Activated B cell treated with CpG ODN at 0.5 μM for 24 hours (primary cell): ENCODE data around the gene LTBP2. TPM values are rescaled to one million over a fixed set of nuclear protein-coding genes. Genes with fewer than 3 reads are reported as not detected.

Experiments
- ATAC-seq: fragments of 200-7000 bp; cut with Tn5 transposase; one replicate; pipeline ENCODE4 v1.10.0; 2021; ENCODE audit warnings: low read depth, mild to moderate bottlenecking, moderate library complexity
- CTCF ChIA-PET: fragments of 350-600 bp; sonication (Branson Sonifier 250); formaldehyde crosslinking; loops from one replicate; lab custom pipeline; 2021; ENCODE audit warnings: antibody characterized with exemption; lab: Charles Lee
- POLR2A ChIA-PET: fragments of 350-600 bp; sonication (Branson Sonifier 250); formaldehyde crosslinking; loops from one replicate; lab custom pipeline; 2021; ENCODE audit warnings: antibody characterized with exemption; lab: Charles Lee
- DNase-seq: peaks from one replicate; pipeline ENCODE4 v3.0.0; 2022
- H3K27ac Mint-ChIP-seq: one replicate; pipeline ENCODE4 v1.8.0; 2020; ENCODE audit warnings: mixed read lengths
- H3K27me3 Mint-ChIP-seq: one replicate; pipeline ENCODE4 v1.8.0; 2021; ENCODE audit warnings: mixed read lengths
- H3K36me3 Mint-ChIP-seq: one replicate; pipeline ENCODE4 v1.8.0; 2021; ENCODE audit warnings: low read depth, mixed read lengths
- H3K4me1 Mint-ChIP-seq: one replicate; pipeline ENCODE4 v1.8.0; 2021; ENCODE audit warnings: mixed read lengths
- H3K4me3 Mint-ChIP-seq: one replicate; pipeline ENCODE4 v1.8.0; 2020; ENCODE audit warnings: mild to moderate bottlenecking, mixed read lengths
- H3K9me3 Mint-ChIP-seq: one replicate; pipeline ENCODE4 v1.8.0; 2020; ENCODE audit warnings: mixed read lengths
- intact Hi-C: fragments of 100-400 bp; cut with micrococcal nuclease; formaldehyde crosslinking; loops from one replicate; pipeline ENCODE4 v1.15.1; 2024
- total RNA-seq: library from RNA; stranded (reverse); gene quantifications from 2 replicates; pipeline ENCODE4 v1.2.3, GENCODE V29; 2022
- TF ChIP-seq, protein P1 (sequence below): fragments of 200-600 bp; IDR thresholded peaks from one replicate; pipeline ENCODE4 v1.8.0; 2022; ENCODE audit warnings: antibody characterized with exemption, mild to moderate bottlenecking

LTBP2 gene
- total RNA-seq, 1 donor from 2014 or later: 0.11 TPM

DNA sequence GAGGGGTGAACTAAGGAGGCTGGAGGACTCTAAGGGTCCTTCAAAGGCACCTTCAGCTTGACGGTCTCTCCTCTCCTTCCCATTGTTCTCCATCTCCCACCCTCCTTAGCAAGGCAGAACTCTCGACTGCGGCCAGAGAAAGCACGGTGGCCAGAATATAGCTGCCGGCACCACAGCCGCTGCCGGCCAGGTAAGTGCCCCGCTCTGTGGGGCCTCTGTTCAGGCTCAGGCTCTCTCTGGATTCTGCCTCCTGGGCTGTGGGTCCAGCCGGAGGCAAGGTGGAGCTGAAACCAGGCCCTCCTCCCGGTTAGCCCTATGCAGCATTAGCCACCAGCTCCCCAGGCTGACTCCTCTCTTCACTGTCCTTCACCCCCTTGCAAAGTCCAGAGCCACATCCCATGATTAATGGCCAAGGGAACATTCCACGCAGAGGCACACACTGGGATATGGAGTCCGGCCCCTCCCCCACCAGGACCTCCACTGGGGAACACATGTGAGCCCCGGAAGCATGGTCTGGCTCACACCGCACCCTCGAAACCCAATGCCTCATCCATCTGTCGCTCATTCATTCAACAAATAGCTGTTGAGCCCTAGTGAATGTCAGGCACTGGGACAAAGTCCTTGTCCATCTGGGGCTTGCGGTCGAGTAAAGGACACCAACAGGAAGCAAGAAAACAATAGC is 25.2 kb downstream of the LTBP2 start:
- ChIA-PET POLR2A (no interaction called here), CTCF (no interaction called here)
- DNase-seq: no peak
- Mint-ChIP-seq H3K4me1 (peaks cover 4% of the 10 kb centered on the region), H3K9me3 (no peaks in the 10 kb centered on the region), H3K27me3 (no peaks in the 10 kb centered on the region), H3K36me3 (no peaks in the 10 kb centered on the region), H3K4me3 (no peak overlapping the region), H3K27ac (no peak overlapping the region)
- TF ChIP-seq, protein P1, sequence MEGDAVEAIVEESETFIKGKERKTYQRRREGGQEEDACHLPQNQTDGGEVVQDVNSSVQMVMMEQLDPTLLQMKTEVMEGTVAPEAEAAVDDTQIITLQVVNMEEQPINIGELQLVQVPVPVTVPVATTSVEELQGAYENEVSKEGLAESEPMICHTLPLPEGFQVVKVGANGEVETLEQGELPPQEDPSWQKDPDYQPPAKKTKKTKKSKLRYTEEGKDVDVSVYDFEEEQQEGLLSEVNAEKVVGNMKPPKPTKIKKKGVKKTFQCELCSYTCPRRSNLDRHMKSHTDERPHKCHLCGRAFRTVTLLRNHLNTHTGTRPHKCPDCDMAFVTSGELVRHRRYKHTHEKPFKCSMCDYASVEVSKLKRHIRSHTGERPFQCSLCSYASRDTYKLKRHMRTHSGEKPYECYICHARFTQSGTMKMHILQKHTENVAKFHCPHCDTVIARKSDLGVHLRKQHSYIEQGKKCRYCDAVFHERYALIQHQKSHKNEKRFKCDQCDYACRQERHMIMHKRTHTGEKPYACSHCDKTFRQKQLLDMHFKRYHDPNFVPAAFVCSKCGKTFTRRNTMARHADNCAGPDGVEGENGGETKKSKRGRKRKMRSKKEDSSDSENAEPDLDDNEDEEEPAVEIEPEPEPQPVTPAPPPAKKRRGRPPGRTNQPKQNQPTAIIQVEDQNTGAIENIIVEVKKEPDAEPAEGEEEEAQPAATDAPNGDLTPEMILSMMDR: no peak
- no peak for ATAC-seq
- intact Hi-C loops: no loop called here

DNA sequence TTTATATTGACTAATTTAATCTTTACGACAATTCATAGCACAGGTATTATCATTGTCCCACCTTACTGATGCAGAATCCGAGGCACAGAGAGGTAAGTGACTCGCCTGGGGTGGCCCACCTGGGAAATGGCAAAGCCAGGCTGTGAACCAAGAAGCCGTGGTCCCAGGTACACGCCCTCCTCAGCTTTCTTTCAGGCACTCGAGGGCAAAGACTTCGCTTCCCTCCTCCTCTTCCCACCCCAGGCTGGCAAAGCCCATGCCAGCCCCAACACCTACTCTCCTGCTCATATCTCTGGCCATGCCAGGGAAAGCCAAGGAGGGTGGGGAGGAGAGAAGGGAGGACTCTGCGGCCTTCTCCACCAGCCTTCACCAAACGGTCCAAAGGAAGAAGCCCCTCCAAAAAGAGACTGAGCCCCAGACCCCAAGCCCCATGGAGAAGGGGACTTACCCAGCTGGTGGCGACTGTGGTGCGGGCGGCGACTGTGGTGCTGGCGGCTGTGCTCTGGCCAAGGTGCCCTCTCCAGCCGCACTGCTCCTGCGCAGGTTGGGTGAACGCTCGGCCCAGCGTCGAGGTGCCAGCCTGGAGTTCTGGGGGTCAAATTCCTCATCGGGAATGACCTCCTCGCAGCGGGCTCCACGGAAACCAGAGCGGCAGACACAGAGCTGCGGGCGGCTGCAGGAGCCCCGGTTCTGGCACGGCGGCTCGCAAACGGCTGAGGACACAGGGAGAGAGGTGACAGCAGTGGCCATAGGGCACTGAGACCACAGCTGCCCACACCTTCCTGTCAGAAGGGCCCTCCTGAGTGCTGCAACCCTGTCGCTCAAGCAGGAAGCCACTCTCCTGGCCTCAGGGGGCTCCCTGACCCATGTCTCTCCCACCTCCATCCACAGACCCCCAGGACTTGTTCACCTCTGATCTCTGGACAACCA is 26.4 kb downstream of the LTBP2 start:
- Mint-ChIP-seq H3K9me3 (no peaks in the 10 kb centered on the region), H3K36me3 (no peaks in the 10 kb centered on the region)
- CTCF ChIA-PET: no interaction called here

DNA sequence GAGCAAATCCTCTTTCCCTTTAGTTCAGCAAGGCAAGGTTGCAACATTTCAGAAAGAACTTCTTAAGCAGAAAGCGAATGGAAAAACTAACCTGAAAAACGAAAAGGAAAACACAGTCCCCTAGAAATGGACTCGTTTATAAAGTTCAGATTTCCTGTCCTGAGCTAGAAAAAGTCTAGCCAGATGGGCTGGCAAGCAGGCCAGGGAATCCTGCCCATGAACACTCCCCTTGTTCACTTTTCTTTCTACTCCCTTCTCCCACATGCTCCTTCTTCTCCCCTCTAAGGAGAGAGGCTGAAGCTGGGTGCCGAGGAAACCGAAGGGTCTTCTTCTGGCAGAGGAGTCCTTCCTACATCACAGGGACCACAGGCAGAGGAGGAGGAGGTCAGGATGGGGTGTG is 27.1 kb downstream of the LTBP2 start:
- ChIA-PET CTCF (no interaction called here), POLR2A (no interaction called here)
- no peaks in the 10 kb centered on the region for H3K27me3 Mint-ChIP-seq
- H3K4me1 Mint-ChIP-seq: no peaks in the 10 kb centered on the region
- no peak overlapping the region for H3K4me3 Mint-ChIP-seq
- no peak overlapping the region for H3K27ac Mint-ChIP-seq
- no peaks in the 10 kb centered on the region for H3K9me3 Mint-ChIP-seq
- no peaks in the 10 kb centered on the region for H3K36me3 Mint-ChIP-seq
- intact Hi-C loops: no loop called here
- no peak for DNase-seq
- ATAC-seq: no peak
- TF ChIP-seq, protein P1: no peak

More for the DNA sequence above, 26.4 kb downstream of the LTBP2 start:
- DNase-seq (no peak), ATAC-seq (no peak)
- H3K4me1 Mint-ChIP-seq: no peaks in the 10 kb centered on the region
- POLR2A ChIA-PET: no interaction called here
- H3K27ac Mint-ChIP-seq: no peak overlapping the region
- intact Hi-C loops: no loop called here
- TF ChIP-seq, protein P1: no peak
- H3K4me3 Mint-ChIP-seq: no peak overlapping the region
- H3K27me3 Mint-ChIP-seq: no peaks in the 10 kb centered on the region

DNA sequence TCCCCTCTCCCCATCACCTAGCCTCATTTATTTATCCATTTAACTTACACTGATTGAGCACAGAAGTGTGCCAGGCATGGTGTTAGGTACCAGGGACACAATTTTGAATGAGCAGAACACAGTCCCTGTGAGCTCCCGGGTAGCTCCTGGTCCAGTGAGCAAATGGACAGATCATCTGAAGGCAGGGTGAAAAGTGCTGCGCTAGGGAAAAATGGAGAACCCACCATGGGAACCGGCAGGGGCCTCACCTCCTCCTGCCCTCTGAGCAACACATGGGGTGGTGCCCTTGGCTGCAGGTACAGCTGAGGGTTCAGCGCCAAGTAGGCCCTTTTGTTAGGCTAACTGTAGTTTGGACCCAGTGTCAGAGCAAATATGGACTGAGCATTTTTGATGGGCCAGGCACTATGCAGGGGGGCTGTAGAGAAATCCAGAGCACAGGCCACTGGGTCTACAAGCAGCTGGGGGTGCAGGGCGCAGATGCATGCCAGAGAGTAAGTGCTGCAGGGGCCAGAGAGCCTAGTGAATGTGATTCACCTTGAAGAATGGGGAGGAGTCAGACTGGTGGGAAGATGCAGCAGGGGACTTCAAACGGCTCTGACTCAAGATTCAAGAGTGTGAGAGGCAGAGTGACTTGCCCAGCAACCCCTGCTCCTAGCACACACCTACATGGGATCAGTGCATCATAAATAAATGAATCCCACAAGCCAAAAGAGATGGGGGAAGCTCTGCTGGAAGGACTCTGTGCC is 28.2 kb downstream of the LTBP2 start:
- DNase-seq: no peak
- Mint-ChIP-seq H3K27ac (no peak overlapping the region), H3K27me3 (no peaks in the 10 kb centered on the region), H3K4me1 (no peaks in the 10 kb centered on the region), H3K9me3 (no peaks in the 10 kb centered on the region), H3K4me3 (no peak overlapping the region), H3K36me3 (no peaks in the 10 kb centered on the region)
- TF ChIP-seq, protein P1: no peak
- CTCF ChIA-PET: no interaction called here
- POLR2A ChIA-PET: no interaction called here
- ATAC-seq: no peak
- intact Hi-C loops: no loop called here
